ENCODE data around the gene PLOD2. TPM values are rescaled to one million over a fixed set of nuclear protein-coding genes. Genes with fewer than 3 reads are reported as not detected.

The PLOD2 gene
- polyA plus RNA-seq, 1 donor (not counting 4 experiments of a cell fraction or from before 2014, with no cell fraction given): 30.0 TPM

- TF ChIP-seq EZH2 (IDR thresholded peaks at IDR 0.05; ENCODE audit: low read length) (no peak), CTCF (optimal IDR thresholded peaks at IDR 0.05 in 1 of 3, IDR thresholded peaks at IDR 0.05 in 1 of 3, conservative IDR thresholded peaks at IDR 0.05 in 1 of 3; ENCODE audit: extremely low read depth in 1 of 3, insufficient read depth in 2 of 3, low read length in 3 of 3) (no peak)
- Histone ChIP-seq H3K4me3 (ENCODE audit: control insufficient read depth in 2 of 3, extremely low read depth in 1 of 3, insufficient read depth in 2 of 3, low read depth in 1 of 3, low read length in 3 of 3) (no peak overlapping the region), H3K27ac (ENCODE audit: control insufficient read depth, insufficient read depth, low read length) (no peak overlapping the region), H2AFZ (ENCODE audit: control insufficient read depth, low read length) (no peak overlapping the region), H3K4me2 (ENCODE audit: control insufficient read depth, extremely low read depth, insufficient read depth, low read depth, low read length) (no peak overlapping the region), H3K79me2 (ENCODE audit: control insufficient read depth, insufficient read depth, low read length) (no peaks in the 10 kb centered on the region), H3K4me1 (ENCODE audit: control insufficient read depth, extremely low read depth, insufficient read depth, low read length) (no peaks in the 10 kb centered on the region), H3K27me3 (ENCODE audit: control insufficient read depth, extremely low read depth, insufficient read depth, low read length) (no peaks in the 10 kb centered on the region), H4K20me1 (ENCODE audit: control insufficient read depth, extremely low read depth, insufficient read depth, low read length) (no peaks in the 10 kb centered on the region), H3K9ac (ENCODE audit: control insufficient read depth, extremely low read depth, insufficient read depth, low read length) (no peak overlapping the region), H3K9me1 (ENCODE audit: control insufficient read depth, extremely low read depth, insufficient read depth, low read length) (no peaks in the 10 kb centered on the region), H3K36me3 (ENCODE audit: control insufficient read depth in 2 of 2, extremely low read depth in 1 of 2, insufficient read depth in 2 of 2, low read length in 2 of 2) (no peaks in the 10 kb centered on the region), H3K9me3 (ENCODE audit: control insufficient read depth, low read depth, low read length) (no peaks in the 10 kb centered on the region)
- DNase-seq (ENCODE audit: low read depth, low spot score) (no peak), FAIRE-seq (no peak)
- dilution Hi-C loops (cut with MboI; ENCODE audit: extremely low pct_ligation_motif_present, low sequenced_read_pairs): no loop called here
These were observed 141.5 kb downstream of the PLOD2 start for GRCh38 chr3:146019508-146019907.

Other genes with a start within 250 kb of the PLOD2 start
- gene PLSCR4, start 89.9 kb upstream of the PLOD2 start, polyA plus RNA-seq: 1.1 to 1.6 TPM (median 1.5 TPM) in 3 replicates